H9 (cell line): ENCODE results near the gene TMEM82. TPM values are rescaled to one million over a fixed set of nuclear protein-coding genes. Genes with fewer than 3 reads are reported as not detected.

ENCODE experiments used
- DNase-seq: peaks from one replicate; pipeline ENCODE4 v3.0.0-alpha.2; 2017
- H2AFZ ChIP-seq: one replicate; pipeline ENCODE4 v1.6.1; 2013; ENCODE audit warnings: mild to moderate bottlenecking, low read length, control low read depth, moderate library complexity
- H2AK5ac ChIP-seq: 2 replicates; pipeline ENCODE4 v1.6.1; 2013; ENCODE audit warnings: low read length, control low read depth, mixed read lengths; ENCODE audit not compliant: insufficient read length
- H2BK120ac ChIP-seq: one replicate; pipeline ENCODE4 v1.6.1; 2013; ENCODE audit warnings: low read depth, mild to moderate bottlenecking, low read length, control low read depth, inconsistent platforms; ENCODE audit not compliant: poor library complexity, severe bottlenecking
- H2BK12ac ChIP-seq: 2 replicates; pipeline ENCODE4 v1.6.1; 2013; ENCODE audit warnings: low read length, control low read depth, mixed read lengths, low read depth; ENCODE audit not compliant: insufficient read length
- H2BK15ac ChIP-seq: 2 replicates; pipeline ENCODE4 v1.6.1; 2013; ENCODE audit warnings: low read depth, low read length, control low read depth
- H2BK20ac ChIP-seq: one replicate; pipeline ENCODE4 v1.6.1; 2013; ENCODE audit warnings: low read depth, mild to moderate bottlenecking, low read length, control low read depth, inconsistent platforms; ENCODE audit not compliant: poor library complexity, severe bottlenecking
- H2BK5ac ChIP-seq: 2 replicates; pipeline ENCODE4 v1.6.1; 2013; ENCODE audit warnings: low read length, control low read depth, mixed read lengths; ENCODE audit not compliant: insufficient read length
- H3K14ac ChIP-seq: 2 replicates; pipeline ENCODE4 v1.6.1; 2013; ENCODE audit warnings: low read length, control low read depth; ENCODE audit not compliant: insufficient read depth
- H3K18ac ChIP-seq: 2 replicates; pipeline ENCODE4 v1.6.1; 2013; ENCODE audit warnings: low read depth, mild to moderate bottlenecking, mixed read lengths, low read length, control low read depth; ENCODE audit not compliant: insufficient read length
- H3K23ac ChIP-seq: 2 replicates; pipeline ENCODE4 v1.6.1; 2013; ENCODE audit warnings: low read length, control low read depth, mixed read lengths, low read depth; ENCODE audit not compliant: insufficient read length
- H3K23me2 ChIP-seq: 2 replicates; pipeline ENCODE4 v1.6.1; 2013; ENCODE audit warnings: low read depth, mild to moderate bottlenecking, mixed read lengths, low read length, control low read depth; ENCODE audit not compliant: insufficient read length, poor library complexity, severe bottlenecking
- H3K27ac ChIP-seq: 2 replicates; pipeline ENCODE4 v1.5.1; 2013; ENCODE audit warnings: low read length, control low read depth, mixed read lengths, low read depth; ENCODE audit not compliant: insufficient read length
- H3K27me3 ChIP-seq: 2 replicates; pipeline ENCODE4 v1.6.1; 2013; ENCODE audit warnings: low read length, control low read depth, inconsistent platforms; ENCODE audit not compliant: insufficient read depth
- H3K4ac ChIP-seq: 2 replicates; pipeline ENCODE4 v1.6.1; 2013; ENCODE audit warnings: low read depth, mild to moderate bottlenecking, control low read depth, inconsistent platforms, low read length, moderate library complexity
- H3K4me1 ChIP-seq: 2 replicates; pipeline ENCODE4 v1.6.1; 2013; ENCODE audit warnings: low read length, control low read depth, inconsistent platforms; ENCODE audit not compliant: insufficient read depth
- H3K4me2 ChIP-seq: 2 replicates; pipeline ENCODE4 v1.6.1; 2013; ENCODE audit warnings: low read length, control low read depth, mixed read lengths; ENCODE audit not compliant: insufficient read length, insufficient read depth
- H3K56ac ChIP-seq: 2 replicates; pipeline ENCODE4 v1.6.1; 2013; ENCODE audit warnings: low read depth, mild to moderate bottlenecking, mixed read lengths, low read length, control low read depth; ENCODE audit not compliant: insufficient read length
- H3K79me1 ChIP-seq: 2 replicates; pipeline ENCODE4 v1.6.1; 2013; ENCODE audit warnings: low read depth, mild to moderate bottlenecking, moderate library complexity, low read length, control low read depth, inconsistent platforms; ENCODE audit not compliant: insufficient read depth, poor library complexity, severe bottlenecking
- H3K79me2 ChIP-seq: 2 replicates; pipeline ENCODE4 v1.6.1; 2013; ENCODE audit warnings: low read length, control low read depth, inconsistent platforms; ENCODE audit not compliant: insufficient read depth
- H3K9ac ChIP-seq: 2 replicates; pipeline ENCODE4 v1.6.1; 2013; ENCODE audit warnings: low read length, control low read depth, mixed read lengths; ENCODE audit not compliant: insufficient read length; ENCODE audit errors: extremely low read depth
- H3K9me3 ChIP-seq: one replicate; pipeline ENCODE4 v1.6.1; 2013; ENCODE audit warnings: low read depth, low read length, inconsistent platforms; ENCODE audit not compliant: control insufficient read depth
- H3T11ph ChIP-seq: one replicate; pipeline ENCODE4 v1.6.1; 2013; ENCODE audit warnings: mild to moderate bottlenecking, low read length, control low read depth, inconsistent platforms
- H4K20me1 ChIP-seq: one replicate; pipeline ENCODE4 v1.6.1; 2013; ENCODE audit not compliant: control insufficient read depth, insufficient read length, insufficient read depth
- H4K5ac ChIP-seq: 2 replicates; pipeline ENCODE4 v1.6.1; 2013; ENCODE audit warnings: low read depth, mild to moderate bottlenecking, mixed read lengths, low read length, control low read depth; ENCODE audit not compliant: insufficient read length
- H4K8ac ChIP-seq: replicated peaks from 2 replicates; pipeline ENCODE4 v1.6.1; 2013; ENCODE audit warnings: low read length, control low read depth, mixed read lengths, low read depth; ENCODE audit not compliant: insufficient read length
- H4K91ac ChIP-seq: 2 replicates; pipeline ENCODE4 v1.6.1; 2013; ENCODE audit warnings: low read depth, mild to moderate bottlenecking, moderate library complexity, mixed read lengths, low read length, control low read depth; ENCODE audit not compliant: insufficient read length
- H3K27ac Mint-ChIP-seq, 3 experiments: 2 replicates in 2 of 3; 3 replicates in 1 of 3; pipeline ENCODE4 v1.8.0; 2020 to 2021; ENCODE audit warnings: mixed read lengths in 3 of 3, mild to moderate bottlenecking in 1 of 3, moderate library complexity in 1 of 3
- H3K27me3 Mint-ChIP-seq: 2 replicates; pipeline ENCODE4 v1.8.0; 2021; ENCODE audit warnings: low read depth, mild to moderate bottlenecking, moderate library complexity, mixed read lengths
- H3K36me3 Mint-ChIP-seq, 3 experiments: 2 replicates in 2 of 3; 3 replicates in 1 of 3; pipeline ENCODE4 v1.8.0; 2020 to 2021; ENCODE audit warnings: low read depth in 3 of 3, mixed read lengths in 3 of 3; ENCODE audit not compliant: insufficient read depth in 1 of 3
- H3K4me1 Mint-ChIP-seq, 2 experiments: 2 replicates each; pipeline ENCODE4 v1.8.0; 2020; ENCODE audit warnings: mixed read lengths in 2 of 2
- H3K4me3 Mint-ChIP-seq, 2 experiments: 2 replicates in 1 of 2; 3 replicates in 1 of 2; pipeline ENCODE4 v1.8.0; 2020 to 2021; ENCODE audit warnings: mild to moderate bottlenecking in 2 of 2, mixed read lengths in 2 of 2, moderate library complexity in 1 of 2
- H3K9me3 Mint-ChIP-seq, 2 experiments: 2 replicates in 1 of 2; 3 replicates in 1 of 2; pipeline ENCODE4 v1.8.0; 2020; ENCODE audit warnings: mild to moderate bottlenecking in 2 of 2, mixed read lengths in 2 of 2, moderate library complexity in 1 of 2
- CTCF ChIP-seq: fragments of 200-600 bp; sonication (generic); conservative IDR thresholded peaks from 3 replicates; pipeline ENCODE4 v1.8.0; 2021; ENCODE audit warnings: antibody characterized with exemption, mild to moderate bottlenecking
- WGBS: extraction: QIAGEN DNeasy Blood & Tissue Kit; methylation state at CpG from one replicate; pipeline ENCODE4 v1.1.7; 2013; ENCODE audit warnings: missing lambda C conversion rate, low lambda C conversion rate, mixed read lengths; ENCODE audit not compliant: insufficient read length; ENCODE audit errors: extremely low coverage; 5-methylcytosine and 5-hydroxymethylcytosine counted together
- total RNA-seq: library from RNA; stranded (reverse); gene quantifications from 2 replicates; pipeline ENCODE4 v1.2.1, GENCODE V29; 2021

TMEM82 gene
- total RNA-seq, 1 experiment from 2014 or later = 1.4 TPM

- Histone ChIP-seq H3K79me1 (no peaks in the 10 kb centered on the region), H3K14ac (no peak overlapping the region), H3K27me3 (no peaks in the 10 kb centered on the region), H3K79me2 (peaks cover 4% of the 10 kb centered on the region; the same call in 1 of the 2 replicates), H4K5ac (no peak overlapping the region), H3T11ph (no peak overlapping the region), H3K4me2 (no peak overlapping the region), H4K20me1 (no peaks in the 10 kb centered on the region), H3K18ac (no peak overlapping the region), H2BK12ac (no peak overlapping the region), H3K4me1 (peaks cover 14% of the 10 kb centered on the region; the same call in 1 of the 2 replicates), H2BK5ac (no peak overlapping the region), H2BK15ac (no peak overlapping the region), H3K4ac (no peak overlapping the region), H3K9me3 (no peaks in the 10 kb centered on the region), H3K23ac (no peak overlapping the region), H3K56ac (no peak overlapping the region), H4K91ac (no peak overlapping the region), H2BK120ac (no peak overlapping the region), H2AK5ac (no peak overlapping the region), H2AFZ (no peak overlapping the region), H4K8ac (no peak overlapping the region), H3K23me2 (peaks cover 14% of the 10 kb centered on the region), H3K9ac (no peak overlapping the region), H2BK20ac (no peak overlapping the region), H3K27ac (no peak overlapping the region)
- Mint-ChIP-seq H3K27me3 (peaks cover 26% of the 10 kb centered on the region), H3K4me1 (peaks cover 24 to 30% of the 10 kb centered on the region in 2 experiments), H3K9me3 (no peaks in the 10 kb centered on the region), H3K36me3 (peaks cover 0 to 2% (median 0%) of the 10 kb centered on the region in 3 experiments; a peak in 1 of 7 replicates), H3K4me3 (no peak overlapping the region), H3K27ac (no peak overlapping the region)
- TF ChIP-seq CTCF = no peak
- no CpG with 5 or more reads among the region's 2 CpGs for WGBS
- no peak for DNase-seq
These were observed 12.8 kb downstream of the TMEM82 start for GRCh38 chr1:15755021-15755645.
